OCI-LY7 (cell line): ENCODE data around the gene MAP4. TPM values are rescaled to one million over a fixed set of nuclear protein-coding genes. Genes with fewer than 3 reads are reported as not detected.

Source experiments
- BruUV-seq: library from RNA; stranded (reverse); fragments of 400-500 nt; replicated peaks from 2 replicates; lab custom pipeline; 2021; lab: Mats Ljungman, UMichigan
- CTCF ChIA-PET: fragments of 300-600 bp; sonication (Branson Sonifier 250); formaldehyde crosslinking; loops from one replicate; lab custom pipeline; 2022; ENCODE audit warnings: antibody characterized with exemption; ENCODE audit not compliant: unreplicated experiment; lab: Charles Lee
- POLR2A ChIA-PET: fragments of 300-600 bp; sonication (Branson Sonifier 250); formaldehyde crosslinking; loops from one replicate; lab custom pipeline; 2022; ENCODE audit warnings: antibody characterized with exemption; lab: Charles Lee
- DNase-seq: peaks from one replicate; pipeline ENCODE4 v3.0.0-alpha.2; 2015; ENCODE audit warnings: low spot score
- H2AFZ ChIP-seq: fragments of 200-600 bp; sonication (generic), shearing (Covaris generic); 2 replicates; pipeline ENCODE4 v1.6.1; 2014; ENCODE audit warnings: mild to moderate bottlenecking, antibody characterized with exemption, low read length, moderate library complexity
- H3K27ac ChIP-seq: fragments of 200-600 bp; sonication (generic); 2 replicates; pipeline ENCODE4 v1.5.1; 2014; ENCODE audit warnings: mixed run types, low read depth, mild to moderate bottlenecking, moderate library complexity, low read length, inconsistent platforms; ENCODE audit not compliant: poor library complexity, severe bottlenecking
- H3K36me3 ChIP-seq: fragments of 200-600 bp; sonication (generic); 2 replicates; pipeline ENCODE4 v1.6.1; 2014; ENCODE audit warnings: mild to moderate bottlenecking, antibody characterized with exemption, low read length, moderate library complexity, mixed read lengths; ENCODE audit not compliant: insufficient read depth
- H3K4me1 ChIP-seq: fragments of 200-600 bp; sonication (generic); 2 replicates; pipeline ENCODE4 v1.5.1; 2014; ENCODE audit warnings: mild to moderate bottlenecking, low read length; ENCODE audit not compliant: insufficient read depth, poor library complexity, severe bottlenecking
- H3K4me2 ChIP-seq: fragments of 200-600 bp; sonication (generic); 2 replicates; pipeline ENCODE4 v1.6.1; 2014; ENCODE audit warnings: mild to moderate bottlenecking, low read length
- H3K4me3 ChIP-seq: fragments of 200-600 bp; sonication (generic); 2 replicates; pipeline ENCODE4 v1.5.1; 2014; ENCODE audit warnings: mild to moderate bottlenecking, low read depth, low read length; ENCODE audit not compliant: poor library complexity, severe bottlenecking
- H3K79me2 ChIP-seq: fragments of 200-600 bp; sonication (generic); 2 replicates; pipeline ENCODE4 v1.6.1; 2016; ENCODE audit warnings: low read depth, mild to moderate bottlenecking, low read length, moderate library complexity, mixed read lengths; ENCODE audit not compliant: insufficient read depth
- H3K9me2 ChIP-seq: fragments of 200-600 bp; sonication (generic); 2 replicates; pipeline ENCODE4 v1.6.1; 2016; ENCODE audit warnings: mild to moderate bottlenecking, low read length, mixed read lengths; ENCODE audit not compliant: insufficient read depth
- H3K9me3 ChIP-seq: fragments of 200-600 bp; sonication (generic); 2 replicates; pipeline ENCODE4 v1.6.1; 2014; ENCODE audit warnings: mild to moderate bottlenecking, mixed run types, low read length, mixed read lengths
- H4K20me1 ChIP-seq: fragments of 200-600 bp; sonication (generic); 2 replicates; pipeline ENCODE4 v1.6.1; 2014; ENCODE audit warnings: mild to moderate bottlenecking, antibody characterized with exemption, low read length, moderate library complexity, mixed read lengths; ENCODE audit not compliant: insufficient read depth
- CTCF ChIP-seq: fragments of 200-600 bp; sonication (generic); conservative IDR thresholded peaks from 2 replicates; pipeline ENCODE4 v1.5.1; 2014; ENCODE audit warnings: mild to moderate bottlenecking, antibody characterized with exemption, low read length, moderate library complexity, mixed read lengths
- EZH2phosphoT487 ChIP-seq: fragments of 200-600 bp; sonication (generic); IDR thresholded peaks from 2 replicates; pipeline ENCODE4 v1.6.1; 2018; ENCODE audit warnings: low read depth, borderline replicate concordance, mild to moderate bottlenecking, mixed run types, antibody characterized with exemption, low read length, moderate library complexity, mixed read lengths
- intact Hi-C: fragments of 100-400 bp; cut with micrococcal nuclease; formaldehyde crosslinking; loops from one replicate; pipeline ENCODE4 v1.10.0; 2022; ENCODE audit not compliant: unreplicated experiment
- total RNA-seq, 2 experiments: library from RNA; depleted of rRNA in 1 of 2; stranded (reverse); fragments of >200 nt in 1 of 2; shearing (Covaris generic) in 1 of 2; gene quantifications; 2 replicates each; pipeline ENCODE4 v1.2.3, GENCODE V29; 2014 to 2022

Gene MAP4
- total RNA-seq, 2 experiments from 2014 or later: 26.1 to 78.4 TPM

DNA sequence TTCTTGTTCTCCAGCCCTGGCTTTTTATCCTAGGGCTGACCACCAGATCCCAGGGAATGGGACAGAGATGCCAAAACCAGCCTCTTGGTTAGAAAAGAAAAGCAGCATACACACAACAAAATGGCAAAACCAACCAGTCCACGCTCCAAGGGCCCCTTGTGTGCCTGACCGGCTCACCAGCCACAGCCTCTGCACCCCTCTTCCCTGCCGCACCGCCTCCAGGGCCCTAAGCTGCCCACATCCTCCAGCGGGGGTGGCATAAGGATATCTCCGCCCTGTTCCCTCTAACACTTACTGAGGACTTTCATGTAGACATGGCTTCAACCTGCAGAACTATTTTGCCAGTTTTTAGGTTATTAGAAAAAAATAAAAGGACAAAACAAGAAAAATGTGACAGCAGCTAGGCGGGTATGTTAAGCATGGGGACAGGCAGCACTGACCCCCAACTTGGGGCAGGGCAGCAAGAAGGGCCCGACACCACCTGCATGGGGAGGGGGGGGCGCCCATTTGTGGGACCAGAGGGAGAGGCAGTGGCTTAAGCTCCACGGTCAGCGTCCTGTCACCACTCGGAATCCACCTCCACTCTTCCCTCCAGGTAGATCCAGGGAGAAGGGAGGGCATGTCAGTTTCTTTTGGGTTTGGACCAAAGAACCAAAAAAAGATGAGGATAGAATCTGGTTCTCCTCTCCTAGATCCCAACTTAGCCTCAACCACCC is 164.2 kb downstream of the MAP4 start:
- Histone ChIP-seq H3K9me2 (no peaks in the 10 kb centered on the region), H3K79me2 (no peaks in the 10 kb centered on the region), H3K36me3 (peaks cover 49% of the 10 kb centered on the region), H3K4me2 (no peak overlapping the region), H3K4me1 (no peaks in the 10 kb centered on the region), H3K27ac (no peak overlapping the region), H2AFZ (no peak overlapping the region), H3K4me3 (no peak overlapping the region), H4K20me1 (no peaks in the 10 kb centered on the region), H3K9me3 (no peaks in the 10 kb centered on the region)
- intact Hi-C loops: loop anchor here (5.0 kb wide), 1 partner anchor 140 kb away; no protein-coding TSS in a partner anchor
- POLR2A ChIA-PET: no interaction called here
- no peak for DNase-seq
- BruUV-seq: TSS peak; percentile 88
- TF ChIP-seq EZH2phosphoT487: no peak
- TF ChIP-seq CTCF: no peak
- CTCF ChIA-PET: no interaction called here

DNA sequence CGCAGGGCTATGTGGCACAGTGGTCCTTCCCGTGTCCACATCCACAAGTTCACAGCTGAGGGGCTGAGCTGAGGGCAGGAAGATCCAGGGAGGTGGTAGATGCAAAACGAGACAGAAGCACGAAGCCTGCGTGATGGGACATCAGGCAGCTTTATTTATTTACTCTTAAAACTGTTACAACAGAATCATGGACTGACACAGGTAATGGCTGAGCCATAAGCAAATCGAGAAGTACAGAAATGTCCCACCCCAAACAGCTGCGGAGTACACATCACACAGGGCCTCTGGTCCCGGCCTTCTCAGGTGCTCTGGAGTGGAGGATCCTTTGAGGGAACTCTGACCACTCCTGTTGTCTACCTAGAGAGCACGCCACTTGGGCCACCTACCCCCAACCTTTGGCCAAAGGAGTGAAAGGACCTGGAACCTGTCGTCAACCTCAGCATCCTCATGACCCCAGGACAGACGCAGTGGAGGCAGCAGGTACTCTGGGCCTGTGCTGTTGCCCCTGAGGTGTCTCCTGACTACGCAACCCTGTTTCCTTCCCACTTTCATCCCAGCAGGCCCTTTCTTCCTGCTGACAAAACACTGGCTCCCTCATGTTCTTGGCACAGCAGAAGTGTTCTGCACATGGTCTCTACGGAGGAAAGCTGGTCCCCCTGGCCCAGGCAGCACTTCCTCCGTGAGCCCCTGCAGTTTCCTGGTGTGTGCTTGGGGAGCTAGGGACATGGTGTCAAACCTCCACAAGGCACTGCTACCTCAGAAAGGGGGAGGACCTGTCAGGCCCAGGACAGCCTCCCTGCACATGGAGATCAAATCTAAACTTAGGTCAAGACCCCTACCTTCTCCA is 165.4 kb downstream of the MAP4 start:
- intact Hi-C loops: loop anchor here (5.0 kb wide), 1 partner anchor 142 kb away; no protein-coding TSS in a partner anchor
- H3K36me3 ChIP-seq: peaks cover 62% of the 10 kb centered on the region
- POLR2A ChIA-PET: no interaction called here
- H2AFZ ChIP-seq: no peak overlapping the region
- DNase-seq: no peak
- no TSS peak for BruUV-seq
- H3K27ac ChIP-seq: no peak overlapping the region
- CTCF ChIA-PET: no interaction called here
- no peak overlapping the region for H3K4me3 ChIP-seq
- H3K79me2 ChIP-seq: no peaks in the 10 kb centered on the region
- TF ChIP-seq EZH2phosphoT487 (no peak), CTCF (no peak)
- H3K9me2 ChIP-seq: no peaks in the 10 kb centered on the region
- H4K20me1 ChIP-seq: no peaks in the 10 kb centered on the region
- H3K4me2 ChIP-seq: no peak overlapping the region
- H3K4me1 ChIP-seq: no peaks in the 10 kb centered on the region
- no peaks in the 10 kb centered on the region for H3K9me3 ChIP-seq
